Measurements from ENCODE around the gene KCNMB2.

KCNMB2 gene

DNA sequence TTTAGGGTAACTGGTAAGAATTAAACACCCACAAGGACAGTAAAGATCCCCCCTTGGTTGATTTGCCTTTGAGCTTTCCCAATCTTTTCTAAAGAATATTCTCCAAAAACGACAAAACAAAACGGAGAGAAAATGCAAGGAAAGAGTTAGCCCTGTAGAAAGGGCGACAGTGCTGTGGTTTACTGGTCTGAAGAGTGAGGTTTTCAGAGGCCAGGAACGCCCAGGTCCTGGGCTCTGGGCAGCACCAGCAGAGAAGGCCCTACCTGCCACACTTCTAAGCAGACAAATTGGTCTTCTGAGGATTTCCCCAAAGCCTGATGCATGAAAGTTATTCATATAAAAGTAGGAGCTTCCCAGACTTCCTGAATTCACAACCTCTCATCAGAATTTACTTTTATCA lies 119.3 kb downstream of the KCNMB2 start:
- no peak for DNase-seq (ENCODE audit: low spot score)

DNA sequence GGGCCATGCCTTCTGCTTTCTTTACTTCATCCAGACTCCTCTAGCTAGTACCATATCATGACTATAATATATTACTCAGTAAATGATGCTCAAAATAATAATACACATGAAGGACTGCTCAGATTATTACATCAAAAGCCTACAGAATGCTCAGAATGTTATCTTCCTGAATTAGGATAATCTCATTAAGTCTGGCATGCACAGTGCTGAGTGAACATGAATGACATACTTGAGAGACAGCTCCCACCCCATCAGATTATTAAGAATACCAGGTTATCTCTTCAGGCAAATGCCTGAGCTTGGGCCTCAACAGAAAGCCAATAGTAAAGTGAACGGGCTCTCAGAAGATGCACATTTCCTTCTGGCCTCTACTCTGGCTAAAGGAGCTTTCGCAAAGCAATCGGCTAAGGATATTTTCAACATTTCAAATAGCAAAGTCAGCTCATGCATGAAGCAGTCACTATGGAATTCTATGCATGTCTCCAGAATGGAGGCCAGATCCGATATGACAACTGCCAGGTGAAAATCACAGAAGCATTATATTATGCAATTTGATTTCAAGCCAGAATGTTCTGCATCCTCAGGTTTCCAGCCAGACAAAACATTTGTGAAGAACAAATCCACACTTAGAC lies 122.6 kb downstream of the KCNMB2 start:
- DNase-seq (ENCODE audit: low spot score) = no peak

DNA sequence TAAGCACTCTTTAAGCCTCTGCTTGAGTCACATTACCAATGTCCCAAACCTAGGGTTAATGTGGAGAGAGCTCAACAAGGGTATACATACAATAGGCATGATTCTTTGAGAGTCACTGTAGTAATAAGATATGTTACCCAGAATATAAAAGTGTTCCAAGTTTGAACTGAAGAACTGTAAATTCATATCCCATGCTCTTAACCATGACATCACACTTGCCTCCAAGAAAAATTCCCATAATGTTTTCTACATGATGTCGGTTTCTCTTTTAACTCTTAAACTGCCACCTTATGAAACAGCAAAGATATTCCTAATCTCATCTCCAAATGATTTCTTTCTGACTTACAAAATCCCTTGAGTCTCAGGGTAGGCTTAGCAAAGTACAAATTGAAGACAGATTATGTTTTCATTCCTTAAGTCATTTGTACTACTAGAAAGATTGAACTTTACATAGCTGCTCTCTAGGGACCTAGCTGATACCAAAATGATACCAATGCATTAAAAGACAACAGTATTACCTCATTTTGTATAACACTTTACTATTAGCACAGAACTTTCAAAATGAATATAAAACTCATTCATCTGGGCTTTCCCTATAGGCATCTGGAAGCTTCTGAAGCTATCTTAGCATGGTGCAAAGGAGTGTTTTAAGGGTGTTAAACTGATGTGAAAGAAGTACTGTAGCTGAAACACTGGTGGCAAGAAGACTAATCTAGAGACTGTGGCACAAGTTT lies 127.1 kb downstream of the KCNMB2 start:
- no peak for DNase-seq (ENCODE audit: low spot score)

DNA sequence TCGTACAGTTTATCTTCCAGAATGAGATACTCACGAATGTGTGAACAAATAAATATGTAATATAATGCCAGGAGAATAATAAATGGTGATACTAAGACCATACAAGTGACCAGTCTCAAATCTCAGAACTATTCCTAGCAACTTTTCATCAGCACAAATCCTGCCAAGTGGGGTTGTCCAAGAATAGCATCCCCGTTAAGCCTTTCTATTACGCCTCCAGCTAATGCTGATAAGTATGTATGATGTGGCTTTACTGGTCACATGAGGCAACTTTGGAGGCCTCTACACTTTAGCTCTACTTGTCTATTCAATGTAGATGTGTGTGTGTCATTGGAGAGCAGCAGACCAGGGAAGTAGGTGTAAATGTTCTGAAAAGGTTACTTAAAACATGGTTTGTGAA lies 129.5 kb downstream of the KCNMB2 start:
- DNase-seq (ENCODE audit: low spot score) = no peak

DNA sequence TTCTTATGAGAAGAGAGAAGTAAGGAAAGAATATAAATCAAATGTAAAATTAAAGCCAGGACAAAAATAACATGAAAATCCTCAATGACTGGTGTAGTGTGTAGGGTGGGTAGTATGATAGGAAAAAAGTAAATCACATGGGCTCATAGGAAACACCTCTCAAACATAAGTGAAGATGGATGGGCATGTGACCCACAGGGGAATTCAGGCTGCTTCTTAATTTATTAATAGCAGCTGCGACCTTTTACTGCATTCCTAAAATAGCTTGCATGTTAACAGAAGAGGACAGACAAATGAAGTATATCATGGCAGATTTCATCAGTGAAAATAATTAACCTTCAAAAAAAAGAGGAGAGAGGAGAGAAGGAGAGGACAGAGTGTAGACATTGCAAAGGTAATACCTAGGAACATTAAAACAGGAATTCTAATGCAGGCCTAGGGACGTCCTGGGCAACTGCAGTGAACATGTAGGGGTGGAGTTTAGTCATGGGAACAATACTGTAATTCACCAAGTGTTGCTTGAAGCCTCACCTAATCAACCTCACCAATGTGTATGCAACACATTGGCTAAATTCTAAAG lies 132.9 kb downstream of the KCNMB2 start:
- no peak for DNase-seq (ENCODE audit: low spot score)

DNA sequence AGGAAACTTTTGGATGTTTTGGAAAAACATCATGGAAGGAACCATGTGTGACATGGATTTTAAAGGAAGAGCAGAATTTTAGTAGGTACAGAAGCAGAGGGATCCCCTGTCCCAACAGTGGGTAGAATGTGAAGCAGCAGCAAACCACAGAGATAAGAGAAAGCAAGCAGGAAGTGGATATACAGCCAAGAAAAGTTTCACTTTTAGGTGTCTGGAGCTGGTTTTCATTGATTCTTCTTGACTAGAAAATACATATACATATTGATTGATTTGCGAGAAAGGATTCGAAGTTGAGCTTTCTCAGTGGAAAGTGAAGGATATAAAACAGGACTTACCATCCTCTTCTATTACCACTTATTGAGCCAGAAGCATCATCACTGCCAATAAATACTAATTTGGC lies 133.5 kb downstream of the KCNMB2 start:
- DNase-seq (ENCODE audit: low spot score) = no peak

DNA sequence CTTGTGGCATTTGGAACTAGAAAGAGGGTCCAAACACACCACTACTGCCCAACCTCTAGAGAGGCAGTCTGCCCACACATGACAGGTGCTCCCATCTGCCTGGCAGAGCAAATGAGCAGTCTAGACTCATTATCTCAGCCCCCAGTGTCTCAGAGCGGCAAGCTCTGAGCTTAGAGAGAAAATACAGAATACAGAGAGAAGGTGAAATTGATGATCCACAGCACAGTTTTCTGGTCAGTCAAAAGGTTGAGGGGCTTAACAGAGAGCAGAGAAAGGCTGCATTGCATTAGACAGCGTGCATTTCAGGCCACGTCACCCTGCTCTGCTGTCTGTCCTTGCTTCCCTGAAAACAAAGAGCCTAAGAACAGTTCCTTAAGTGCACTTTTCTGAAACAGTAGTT lies 135.1 kb downstream of the KCNMB2 start:
- DNase-seq (ENCODE audit: low spot score) = no peak

DNA sequence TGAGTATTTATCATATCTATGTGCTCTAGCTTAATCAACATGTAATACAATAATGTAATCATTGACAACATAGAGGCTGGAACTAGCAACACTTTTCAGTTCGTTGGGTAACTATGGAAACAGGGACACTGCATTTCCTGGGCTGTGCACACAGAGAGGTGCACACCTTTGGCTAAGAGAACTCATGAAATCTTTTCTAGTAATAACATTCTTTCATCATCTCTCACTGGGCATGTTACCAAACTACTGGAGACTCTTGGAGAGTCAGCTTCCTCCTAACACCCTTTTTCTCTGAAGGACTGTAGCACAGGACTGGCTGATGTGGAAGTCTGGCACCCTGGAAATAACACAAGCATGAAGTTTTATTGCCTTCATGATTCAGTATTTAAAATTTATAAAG lies 135.6 kb downstream of the KCNMB2 start:
- DNase-seq (ENCODE audit: low spot score) = no peak

DNA sequence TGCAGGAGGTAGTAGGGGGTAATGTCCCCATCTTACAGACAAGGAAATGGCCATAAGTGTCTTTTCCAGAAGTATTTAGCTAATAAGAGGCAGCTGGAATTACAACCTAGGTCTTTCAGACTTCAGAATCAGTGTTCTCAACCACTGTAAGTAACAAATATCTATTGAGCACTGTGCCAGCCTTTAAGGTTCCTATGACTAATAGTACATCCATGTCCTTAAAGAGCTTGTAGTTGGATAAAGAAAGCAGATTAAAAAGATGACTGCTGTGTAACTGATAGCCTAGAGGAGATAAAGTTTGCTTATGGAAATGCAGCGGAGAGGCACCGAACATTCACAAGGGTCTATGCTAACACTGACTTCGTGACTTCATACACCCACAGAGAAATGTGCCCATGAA lies 136.0 kb downstream of the KCNMB2 start:
- DNase-seq (ENCODE audit: low spot score) = no peak

DNA sequence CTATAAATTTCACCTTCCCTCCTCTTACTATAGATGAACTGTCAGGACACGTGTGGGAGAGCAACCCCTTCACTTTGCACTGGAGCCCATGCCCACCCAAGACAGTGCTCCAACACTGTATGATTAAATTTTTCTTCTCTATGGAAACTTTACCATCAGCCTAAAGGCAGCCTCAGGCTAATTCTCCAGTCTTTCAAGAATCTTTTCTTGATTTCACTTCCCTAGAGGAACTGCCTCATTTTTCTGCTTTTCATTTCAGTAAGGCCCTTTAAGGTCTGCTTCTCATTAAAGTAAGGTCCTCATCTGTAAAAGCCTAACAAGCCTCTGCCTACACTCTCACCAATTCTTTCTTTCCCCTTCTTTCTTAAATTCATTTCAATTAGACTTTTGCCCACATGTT lies 137.3 kb downstream of the KCNMB2 start:
- no peak for DNase-seq (ENCODE audit: low spot score)

DNA sequence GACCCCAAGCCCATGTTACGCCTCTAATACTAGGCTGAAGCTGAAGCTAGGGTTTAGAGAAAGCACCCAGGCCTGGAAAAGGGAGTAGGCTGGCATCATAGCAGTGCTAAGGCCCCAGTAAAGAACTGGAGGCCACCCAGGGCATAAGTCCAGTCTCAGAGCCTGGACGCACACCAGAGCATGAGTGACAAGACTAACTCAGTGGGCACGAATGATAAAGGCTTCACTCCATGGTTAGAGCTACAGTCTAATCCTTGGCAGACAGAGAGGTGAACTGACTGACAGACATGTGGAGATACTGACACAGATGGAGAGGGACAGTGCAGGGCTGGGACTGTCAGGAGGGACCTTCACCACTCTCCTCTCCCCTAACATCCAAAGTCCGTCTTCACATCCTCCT lies 139.8 kb downstream of the KCNMB2 start:
- no peak for DNase-seq (ENCODE audit: low spot score)

DNA sequence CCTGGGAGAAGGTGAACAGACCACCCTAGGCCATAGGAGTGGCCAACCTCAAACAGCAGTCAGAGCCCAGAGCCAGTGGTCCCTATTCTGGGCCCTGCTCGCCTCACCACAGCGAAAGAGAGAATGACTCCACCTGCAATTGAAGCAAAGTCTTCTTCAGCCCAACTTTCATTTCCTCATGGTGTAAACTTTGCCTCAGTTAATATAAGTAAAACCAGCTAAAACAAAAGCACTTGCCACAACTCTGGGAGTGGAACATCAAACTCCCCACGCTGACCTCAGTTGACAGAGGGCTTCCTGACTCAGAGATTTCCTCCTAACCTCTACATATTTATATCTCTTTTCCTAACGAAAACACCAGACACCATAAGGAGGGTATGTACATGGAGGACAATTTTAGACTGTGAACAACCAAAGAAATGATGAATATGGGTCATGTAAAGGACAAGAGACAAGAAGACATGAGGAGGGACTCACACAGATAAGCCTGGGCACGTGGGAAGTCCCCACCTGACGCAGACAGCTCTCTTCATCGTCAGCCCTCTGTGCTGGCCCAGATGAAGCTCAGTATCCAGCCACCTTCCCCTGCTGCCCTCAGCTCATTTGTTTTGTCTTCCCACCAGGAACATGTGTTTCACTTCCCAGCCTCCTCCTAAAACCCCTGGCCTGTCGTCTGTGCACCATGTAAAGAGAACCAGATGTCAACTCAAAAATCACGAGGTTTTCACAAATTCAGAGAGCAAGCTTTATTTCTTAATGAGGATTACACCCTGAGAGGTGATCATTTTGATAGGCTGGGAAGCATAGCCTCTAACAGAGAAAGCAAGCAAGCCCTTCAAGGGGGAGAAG lies 140.9 kb downstream of the KCNMB2 start:
- no peak for DNase-seq (ENCODE audit: low spot score)

DNA sequence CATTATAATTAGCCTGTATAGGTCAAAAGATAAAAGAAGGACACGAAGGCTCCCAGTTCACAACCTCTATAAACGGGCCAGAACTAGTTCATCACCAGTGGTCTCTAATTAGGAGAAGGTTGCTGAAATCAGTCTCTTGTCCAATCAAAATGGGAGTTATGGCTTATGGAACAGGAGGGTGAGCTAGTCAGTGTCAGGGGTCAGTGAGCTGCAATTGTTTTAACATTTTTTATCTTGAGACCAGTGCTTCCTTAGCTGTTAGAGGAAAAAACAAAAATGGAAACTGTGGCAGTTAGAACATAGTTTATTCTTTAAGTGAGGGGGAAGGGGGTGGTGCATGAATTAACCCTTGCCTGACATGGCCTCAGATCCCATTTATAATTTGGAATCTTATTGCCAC lies 141.7 kb downstream of the KCNMB2 start:
- no peak for DNase-seq (ENCODE audit: low spot score)

DNA sequence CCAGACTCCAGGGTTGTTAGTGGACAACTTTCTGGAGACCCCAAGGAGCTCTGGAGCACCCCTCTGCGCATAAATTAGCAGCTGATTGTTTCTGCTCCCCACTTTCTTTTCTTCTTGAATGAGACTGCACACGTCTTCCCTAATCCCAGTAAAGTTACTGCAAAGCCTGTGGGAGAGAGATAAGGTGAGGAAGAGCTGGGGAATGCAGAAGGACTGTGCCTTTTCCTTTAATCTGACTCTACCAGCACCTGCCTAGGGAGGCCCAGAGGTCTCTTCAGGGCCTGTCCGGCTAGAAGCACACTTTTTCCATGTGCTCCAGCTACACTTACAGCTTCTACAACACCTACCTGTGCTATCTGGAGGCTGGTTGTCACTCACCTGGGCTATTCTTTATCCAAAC lies 143.8 kb downstream of the KCNMB2 start:
- DNase-seq (ENCODE audit: low spot score) = no peak

DNA sequence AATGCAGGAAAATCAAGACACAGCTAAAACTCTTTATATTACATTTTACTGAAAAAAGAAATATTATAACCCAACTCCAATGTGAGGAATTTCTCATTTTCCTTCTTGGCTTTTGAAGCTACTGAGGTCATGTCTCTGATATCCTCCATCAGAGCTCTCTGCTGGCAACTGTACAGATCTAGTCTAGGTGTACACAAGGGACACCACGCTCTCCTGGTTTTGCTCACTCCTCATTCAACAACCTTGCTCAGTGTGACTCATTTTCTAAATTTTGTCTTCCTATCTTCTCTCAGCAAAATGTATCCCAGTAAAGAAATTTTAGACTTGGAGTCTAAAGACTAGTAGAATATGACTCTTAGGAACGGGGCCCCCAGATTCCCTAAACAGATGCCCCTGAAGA lies 144.3 kb downstream of the KCNMB2 start:
- no peak for DNase-seq (ENCODE audit: low spot score)

DNA sequence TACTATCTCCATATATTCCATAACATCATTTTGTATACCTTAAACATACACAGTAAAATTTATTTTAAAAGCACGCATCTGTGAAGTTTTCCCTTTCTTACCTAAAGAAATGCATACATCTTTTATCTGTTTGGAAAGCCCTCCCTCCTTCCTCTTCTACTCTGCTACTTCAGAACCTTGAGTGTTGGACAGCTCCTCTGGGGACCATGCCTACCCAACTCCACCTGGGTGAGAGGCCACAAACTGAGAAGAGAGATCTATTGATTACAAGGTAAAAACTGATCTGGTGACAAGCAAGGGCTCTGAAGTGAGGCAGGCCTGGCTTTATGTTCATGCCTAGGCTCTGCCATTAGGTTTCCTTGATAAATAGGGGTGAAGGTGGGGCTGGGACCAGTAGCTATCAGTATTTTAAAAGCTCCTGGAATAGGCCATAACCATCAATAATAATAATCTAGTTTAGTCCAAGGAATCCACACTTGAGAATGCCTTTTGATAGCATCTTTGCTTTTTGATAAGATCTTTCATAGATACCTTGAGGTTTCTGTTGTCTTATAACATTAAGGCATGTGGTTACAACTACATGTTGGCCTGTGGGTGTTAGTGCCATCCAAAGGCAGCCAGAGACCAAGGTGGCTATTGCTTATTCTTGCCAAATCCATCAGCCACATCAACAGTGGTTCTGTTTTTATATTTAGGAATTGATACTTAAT lies 148.8 kb downstream of the KCNMB2 start:
- peak; percentile 65 for DNase-seq (ENCODE audit: low spot score)

DNA sequence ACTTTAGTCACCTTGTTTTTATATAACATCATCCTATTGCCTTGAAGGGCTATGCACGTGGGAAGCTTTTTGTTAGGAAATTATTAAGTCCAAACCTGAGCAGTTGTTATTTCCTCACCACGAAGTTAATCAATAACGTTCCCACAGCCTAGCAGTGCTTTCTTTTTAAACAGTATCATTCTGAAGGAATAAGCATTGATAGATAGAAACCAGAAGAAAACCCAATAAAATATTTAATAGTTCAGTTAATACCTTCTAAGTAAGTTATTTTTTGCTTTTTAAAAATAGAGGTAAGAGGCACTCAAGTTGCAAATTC lies 149.3 kb downstream of the KCNMB2 start:
- DNase-seq (ENCODE audit: low spot score) = no peak

DNA sequence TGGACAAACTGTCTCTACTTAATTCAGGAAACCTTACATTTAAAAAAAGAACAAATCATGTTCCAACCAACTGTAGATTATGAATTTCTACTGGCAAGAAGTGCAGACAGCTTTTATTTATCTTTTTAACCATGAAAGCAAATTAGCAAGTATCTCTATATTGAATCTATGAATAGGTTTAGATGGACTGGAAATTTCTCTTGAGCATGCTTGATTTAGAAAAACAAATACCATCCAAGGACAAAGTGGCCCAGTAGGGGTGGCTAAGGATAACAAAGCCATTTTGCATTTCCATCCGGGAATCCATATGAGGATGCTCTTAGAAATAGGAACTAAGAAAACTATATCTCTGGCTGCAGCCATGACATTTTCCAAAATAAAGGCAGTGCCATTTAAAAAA lies 150.6 kb downstream of the KCNMB2 start:
- no peak for DNase-seq (ENCODE audit: low spot score)

DNA sequence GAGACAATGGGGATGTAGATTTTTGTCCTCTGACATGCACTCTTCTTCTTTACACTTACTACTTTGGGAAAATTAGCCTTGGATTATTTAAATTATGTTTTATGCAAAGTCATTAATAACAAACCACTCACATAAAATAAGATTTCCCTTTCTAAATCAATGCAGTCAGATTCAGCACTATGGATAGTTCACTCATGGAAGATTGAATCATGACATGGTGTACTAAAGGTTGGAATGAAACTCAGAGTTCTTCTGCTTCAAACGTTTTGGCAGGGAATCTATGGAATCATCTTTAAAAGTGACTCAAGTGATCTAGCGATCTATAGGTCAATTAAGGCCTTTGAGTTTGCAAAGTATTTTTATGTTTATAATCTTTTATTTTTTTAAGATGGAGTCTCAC lies 154.3 kb downstream of the KCNMB2 start:
- DNase-seq (ENCODE audit: low spot score) = no peak

DNA sequence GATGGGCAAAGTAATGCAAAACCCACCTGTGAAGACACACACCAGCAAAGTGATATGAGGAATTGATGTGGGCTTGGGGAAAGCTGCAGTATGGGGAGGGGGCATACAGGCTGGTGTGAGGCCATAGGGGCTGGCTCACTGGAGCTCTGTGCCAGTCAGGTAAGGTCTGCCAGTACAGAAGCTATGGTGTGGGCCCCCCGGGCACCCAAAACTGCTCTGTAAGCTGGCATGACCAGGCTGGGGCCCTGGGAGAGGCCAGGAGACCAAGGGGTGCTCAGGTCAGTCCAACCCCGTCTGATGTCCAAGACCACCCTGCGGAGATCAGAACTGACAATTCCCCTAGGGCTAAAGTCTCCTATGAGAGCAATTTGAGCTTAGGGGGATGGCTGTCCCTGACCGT lies 163.1 kb downstream of the KCNMB2 start:
- DNase-seq (ENCODE audit: low spot score) = no peak

DNA sequence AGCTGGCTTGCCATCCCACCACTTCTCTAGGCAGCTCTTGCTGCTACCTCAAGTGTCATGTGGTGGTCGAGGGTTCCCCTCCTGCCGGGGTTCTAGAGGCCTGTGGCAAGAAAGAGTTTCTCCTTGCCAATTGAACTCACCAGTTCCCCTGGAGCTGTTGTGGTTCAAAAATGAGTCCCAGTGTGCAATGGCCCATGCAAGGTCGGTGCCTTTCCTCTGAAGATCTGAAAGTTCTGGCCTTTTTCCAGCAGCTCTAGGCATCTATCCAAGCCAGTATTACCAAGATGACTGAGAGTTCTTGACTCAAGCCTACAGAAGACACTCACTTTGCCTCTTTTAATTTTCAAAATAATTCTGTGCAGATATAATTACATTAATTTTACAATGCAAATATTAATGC lies 163.6 kb downstream of the KCNMB2 start:
- DNase-seq (ENCODE audit: low spot score) = no peak

DNA sequence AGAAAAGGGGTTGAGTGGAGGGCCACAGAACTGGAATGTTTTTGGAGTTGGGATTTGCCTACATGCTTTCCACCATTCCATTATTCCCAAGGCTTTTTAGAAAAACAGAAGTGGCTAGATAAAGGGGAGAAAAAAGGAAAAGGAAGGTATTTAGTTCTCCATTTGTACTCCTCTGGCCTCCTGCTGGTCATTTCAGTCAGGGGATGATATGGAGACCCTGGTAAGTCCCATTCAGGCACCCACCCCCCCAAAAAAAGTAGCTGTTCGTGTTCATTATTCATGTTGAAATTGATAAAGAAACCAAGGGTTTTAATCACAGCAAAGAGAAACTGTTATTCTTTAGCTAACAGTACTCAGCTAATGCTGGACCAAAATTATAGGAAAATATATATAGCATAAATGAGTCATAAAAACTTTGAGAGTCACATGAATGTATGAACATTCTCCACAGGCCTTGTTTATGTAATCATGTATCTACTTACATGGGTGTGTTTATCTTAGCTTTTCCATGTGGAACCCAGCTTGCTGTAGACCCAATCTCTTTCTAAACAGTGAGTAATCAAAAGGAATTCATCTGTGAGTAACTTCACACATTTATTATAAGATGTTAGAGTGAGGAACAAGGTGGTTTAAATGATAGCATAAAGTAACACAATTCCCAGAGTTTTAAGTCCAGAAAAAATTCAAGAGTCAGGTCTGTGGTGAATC lies 167.2 kb downstream of the KCNMB2 start:
- no peak for DNase-seq (ENCODE audit: low spot score)
